HCT116 (cell line): ENCODE data around the gene ZNF438. TPM values are rescaled to one million over a fixed set of nuclear protein-coding genes. Genes with fewer than 3 reads are reported as not detected.

Source experiments
- ATAC-seq: fragments of 200-7000 bp; cut with Tn5 transposase; 2 replicates; pipeline ENCODE4 v1.9.1; 2020; ENCODE audit warnings: mild to moderate bottlenecking, moderate library complexity
- BruUV-seq: library from RNA; stranded (reverse); fragments of 400-500 nt; replicated peaks from 2 replicates; lab custom pipeline; 2021; lab: Mats Ljungman, UMichigan
- CTCF ChIA-PET: fragments of 300-600 bp; sonication (Branson Sonifier 250); formaldehyde crosslinking; loops from one replicate; lab custom pipeline; 2021; ENCODE audit warnings: antibody characterized with exemption; lab: Charles Lee
- POLR2A ChIA-PET: fragments of 300-600, 350-600 bp; sonication (Branson Sonifier 250); formaldehyde crosslinking; loops from one replicate; lab custom pipeline; 2021; ENCODE audit warnings: antibody characterized with exemption; lab: Charles Lee
- RAD21 ChIA-PET, 2 experiments: fragments of 300-600 bp; sonication (Branson Sonifier 250); formaldehyde crosslinking; loops; one replicate each; lab custom pipeline; 2023; ENCODE audit warnings: low total read pairs in 2 of 2; ENCODE audit not compliant: uncharacterized antibody in 2 of 2, unreplicated experiment in 2 of 2, low non-redundant PET in 1 of 2; lab: Charles Lee
- DNase-seq: peaks from one replicate; pipeline ENCODE4 v3.0.0-alpha.2; 2010; ENCODE audit warnings: low read depth, low spot score
- H2AFZ ChIP-seq: fragments of 200-600 bp; shearing (Covaris generic), sonication (generic); 2 replicates; pipeline ENCODE4 v1.6.1; 2017; ENCODE audit warnings: low read depth, mixed run types, mixed read lengths, antibody characterized with exemption, low read length; ENCODE audit not compliant: poor library complexity, severe bottlenecking
- H3K27ac ChIP-seq: 2 replicates; pipeline ENCODE4 v1.5.1; 2012; ENCODE audit warnings: low read depth, low read length
- H3K27me3 ChIP-seq: fragments of 200-600 bp; sonication (generic); 2 replicates; pipeline ENCODE4 v1.6.1; 2016; ENCODE audit warnings: mixed run types, low read length, mixed read lengths; ENCODE audit not compliant: insufficient read depth
- H3K36me3 ChIP-seq, 2 experiments: fragments of 200-500 bp in 1 of 2; fragments of 200-600 bp in 1 of 2; sonication (Bioruptor generic) in 1 of 2; sonication (generic) in 1 of 2; 2 replicates each; pipeline versions ENCODE4 v1.5.1 to v1.6.1; 2014 to 2016; ENCODE audit warnings: low read length in 2 of 2, inconsistent platforms in 1 of 2, mixed read lengths in 1 of 2, mixed run types in 1 of 2; ENCODE audit not compliant: insufficient read depth in 2 of 2, control insufficient read depth in 1 of 2
- H3K4me1 ChIP-seq, 2 experiments: fragments of 200-600 bp in 1 of 2; sonication (generic) in 1 of 2; 2 replicates each; pipeline versions ENCODE4 v1.5.1 to v1.6.1; 2012 to 2017; ENCODE audit warnings: low read length in 2 of 2, inconsistent platforms in 1 of 2, mild to moderate bottlenecking in 1 of 2, mixed read lengths in 1 of 2, mixed run types in 1 of 2, moderate library complexity in 1 of 2; ENCODE audit not compliant: insufficient read depth in 2 of 2, control insufficient read depth in 1 of 2
- H3K4me2 ChIP-seq: fragments of 200-600 bp; sonication (generic); 2 replicates; pipeline ENCODE4 v1.6.1; 2017; ENCODE audit warnings: mixed run types, low read length, mixed read lengths
- H3K4me3 ChIP-seq, 2 experiments: fragments of 200-600 bp in 1 of 2; sonication (generic) in 1 of 2; replicated peaks in 1 of 2; 2 replicates each; pipeline ENCODE4 v1.5.1; 2011 to 2016; ENCODE audit warnings: low read length in 2 of 2, control low read depth in 1 of 2, low read depth in 1 of 2, mild to moderate bottlenecking in 1 of 2, mixed read lengths in 1 of 2, mixed run types in 1 of 2
- H3K79me2 ChIP-seq: fragments of 200-600 bp; sonication (generic); 2 replicates; pipeline ENCODE4 v1.6.1; 2017; ENCODE audit warnings: mild to moderate bottlenecking, mixed run types, low read length, moderate library complexity, mixed read lengths; ENCODE audit not compliant: insufficient read depth
- H3K9ac ChIP-seq: fragments of 200-600 bp; sonication (generic); 2 replicates; pipeline ENCODE4 v1.6.1; 2016; ENCODE audit warnings: low read length, mixed read lengths
- H3K9me2 ChIP-seq: fragments of 200-600 bp; sonication (generic), shearing (Covaris generic); 2 replicates; pipeline ENCODE4 v1.6.1; 2017; ENCODE audit warnings: mixed run types, mild to moderate bottlenecking, moderate library complexity; ENCODE audit not compliant: insufficient read depth
- H3K9me3 ChIP-seq, 2 experiments: fragments of 200-500 bp in 1 of 2; fragments of 200-600 bp in 1 of 2; sonication (Bioruptor generic) in 1 of 2; sonication (generic) in 1 of 2; 2 replicates each; pipeline ENCODE4 v1.6.1; 2014 to 2017; ENCODE audit warnings: low read length in 2 of 2, mixed read lengths in 2 of 2, inconsistent platforms in 1 of 2, low read depth in 1 of 2, mild to moderate bottlenecking in 1 of 2, mixed run types in 1 of 2, moderate library complexity in 1 of 2; ENCODE audit not compliant: control insufficient read depth in 1 of 2, insufficient read depth in 1 of 2
- H4K20me1 ChIP-seq: fragments of 200-600 bp; sonication (generic), shearing (Covaris generic); 2 replicates; pipeline ENCODE4 v1.6.1; 2017; ENCODE audit warnings: mixed run types, mild to moderate bottlenecking, moderate library complexity; ENCODE audit not compliant: insufficient read depth
- CBX3 ChIP-seq: IDR thresholded peaks from 2 replicates; pipeline ENCODE4 v1.6.1; 2012; ENCODE audit warnings: low read depth
- CEBPB ChIP-seq: IDR thresholded peaks from 2 replicates; pipeline ENCODE4 v1.6.1; 2012; ENCODE audit warnings: low read depth
- EGR1 ChIP-seq: IDR thresholded peaks from 2 replicates; pipeline ENCODE4 v1.6.1; 2012; ENCODE audit warnings: low read depth
- ELF1 ChIP-seq: IDR thresholded peaks from 2 replicates; pipeline ENCODE4 v1.6.1; 2012; ENCODE audit warnings: low read depth, borderline replicate concordance
- EZH2 ChIP-seq: fragments of 200-600 bp; sonication (generic); IDR thresholded peaks from 2 replicates; pipeline ENCODE4 v1.6.1; 2017; ENCODE audit warnings: antibody characterized with exemption, mixed run types
- EZH2phosphoT487 ChIP-seq: fragments of 200-600 bp; IDR thresholded peaks from 2 replicates; pipeline ENCODE4 v1.6.1; 2018; ENCODE audit warnings: antibody characterized with exemption, borderline replicate concordance
- FOSL1 ChIP-seq: IDR thresholded peaks from 2 replicates; pipeline ENCODE4 v1.6.1; 2012; ENCODE audit warnings: low read depth
- JUND ChIP-seq: IDR thresholded peaks from 2 replicates; pipeline ENCODE4 v1.6.1; 2012
- POLR2A ChIP-seq: IDR thresholded peaks from 2 replicates; pipeline ENCODE4 v1.7.0; 2011; ENCODE audit warnings: borderline replicate concordance; ENCODE audit not compliant: insufficient read depth, insufficient read length; ENCODE audit errors: extremely low read depth
- POLR2AphosphoS5 ChIP-seq: IDR thresholded peaks from 2 replicates; pipeline ENCODE4 v1.6.1; 2011; ENCODE audit warnings: mild to moderate bottlenecking, low read depth, low read length, moderate library complexity
- RAD21 ChIP-seq: IDR thresholded peaks from 2 replicates; pipeline ENCODE4 v1.6.1; 2012; ENCODE audit warnings: low read depth, mild to moderate bottlenecking
- SP1 ChIP-seq: IDR thresholded peaks from 2 replicates; pipeline ENCODE4 v1.6.1; 2012; ENCODE audit warnings: low read depth
- SRF ChIP-seq: IDR thresholded peaks from 2 replicates; pipeline ENCODE4 v1.6.1; 2012; ENCODE audit warnings: low read depth
- TCF7L2 ChIP-seq: IDR thresholded peaks from 2 replicates; pipeline ENCODE4 v1.7.0; 2011; ENCODE audit warnings: borderline replicate concordance, inconsistent platforms; ENCODE audit not compliant: insufficient read depth, insufficient read length; ENCODE audit errors: extremely low read depth
- ZNF274 ChIP-seq: fragments of 200-500 bp; sonication (Bioruptor generic); IDR thresholded peaks from 2 replicates; pipeline ENCODE4 v1.6.1; 2014; ENCODE audit warnings: mild to moderate bottlenecking, low read depth, low read length, inconsistent platforms
- intact Hi-C: fragments of 100-400 bp; cut with micrococcal nuclease; formaldehyde crosslinking; loops from 2 replicates; pipeline ENCODE4 v1.10.0; 2022
- total RNA-seq: library from RNA; stranded (reverse); gene quantifications from one replicate; pipeline ENCODE4 v1.2.1, GENCODE V29; 2021; ENCODE audit not compliant: unreplicated experiment
- TF ChIP-seq, protein P1 (sequence below): IDR thresholded peaks from 2 replicates; pipeline ENCODE4 v1.6.1; 2011; ENCODE audit warnings: mild to moderate bottlenecking, low read length, moderate library complexity; ENCODE audit not compliant: insufficient replicate concordance; ENCODE audit errors: extremely low read depth
- TF ChIP-seq, protein P2 (sequence below): IDR thresholded peaks from 2 replicates; pipeline ENCODE4 v1.6.1; 2012
- TF ChIP-seq, protein P3 (sequence below), 3 experiments: fragments of 200-600 bp in 1 of 3; sonication (generic) in 1 of 3; IDR thresholded peaks in 2 of 3; conservative IDR thresholded peaks in 1 of 3; 2 replicates each; pipeline ENCODE4 v1.5.1; 2012 to 2017; ENCODE audit warnings: low read depth in 2 of 3, low read length in 2 of 3, antibody characterized with exemption in 1 of 3, borderline replicate concordance in 1 of 3, control low read depth in 1 of 3, mild to moderate bottlenecking in 1 of 3, mixed read lengths in 1 of 3, mixed run types in 1 of 3, moderate library complexity in 1 of 3; ENCODE audit not compliant: insufficient read depth in 1 of 3
- TF ChIP-seq, protein P4 (sequence below): IDR thresholded peaks from 2 replicates; pipeline ENCODE4 v1.6.1; 2012; ENCODE audit warnings: low read depth

The ZNF438 gene
- total RNA-seq, 1 experiment from 2014 or later: 3.3 TPM

DNA sequence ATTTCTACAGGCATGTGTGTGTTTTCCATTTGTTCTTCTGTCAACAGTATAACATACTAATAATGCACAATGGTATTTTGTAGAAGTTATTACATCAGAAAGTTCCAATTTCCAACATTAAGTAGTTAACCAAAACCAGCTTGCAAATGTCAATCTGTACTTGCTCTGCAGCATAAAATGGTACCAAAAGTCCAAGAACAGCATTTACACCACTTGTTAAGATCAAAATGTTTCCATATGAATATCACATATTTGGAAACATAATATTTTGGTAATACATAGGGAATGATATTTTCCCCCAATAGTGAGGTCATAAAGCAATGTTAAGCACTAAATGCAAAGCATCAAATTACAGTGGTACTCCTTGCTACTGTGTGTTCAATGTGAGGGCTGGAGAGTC, 162.1 kb downstream of the ZNF438 start:
- ChIA-PET RAD21 (no interaction called here), POLR2A (no interaction called here)
- ATAC-seq: no peak
- Histone ChIP-seq H3K9ac (no peak overlapping the region), H3K79me2 (no peaks in the 10 kb centered on the region), H3K36me3 (no peaks in the 10 kb centered on the region), H3K9me3 (no peaks in the 10 kb centered on the region)
- BruUV-seq: no TSS peak
- no peak for TF ChIP-seq SP1
- no peak for TF ChIP-seq SRF
- TF ChIP-seq RAD21: no peak
- no peak for TF ChIP-seq EGR1
- TF ChIP-seq ELF1: no peak
- TF ChIP-seq POLR2AphosphoS5: no peak
- no peak for TF ChIP-seq CEBPB
- TF ChIP-seq, protein P1, sequence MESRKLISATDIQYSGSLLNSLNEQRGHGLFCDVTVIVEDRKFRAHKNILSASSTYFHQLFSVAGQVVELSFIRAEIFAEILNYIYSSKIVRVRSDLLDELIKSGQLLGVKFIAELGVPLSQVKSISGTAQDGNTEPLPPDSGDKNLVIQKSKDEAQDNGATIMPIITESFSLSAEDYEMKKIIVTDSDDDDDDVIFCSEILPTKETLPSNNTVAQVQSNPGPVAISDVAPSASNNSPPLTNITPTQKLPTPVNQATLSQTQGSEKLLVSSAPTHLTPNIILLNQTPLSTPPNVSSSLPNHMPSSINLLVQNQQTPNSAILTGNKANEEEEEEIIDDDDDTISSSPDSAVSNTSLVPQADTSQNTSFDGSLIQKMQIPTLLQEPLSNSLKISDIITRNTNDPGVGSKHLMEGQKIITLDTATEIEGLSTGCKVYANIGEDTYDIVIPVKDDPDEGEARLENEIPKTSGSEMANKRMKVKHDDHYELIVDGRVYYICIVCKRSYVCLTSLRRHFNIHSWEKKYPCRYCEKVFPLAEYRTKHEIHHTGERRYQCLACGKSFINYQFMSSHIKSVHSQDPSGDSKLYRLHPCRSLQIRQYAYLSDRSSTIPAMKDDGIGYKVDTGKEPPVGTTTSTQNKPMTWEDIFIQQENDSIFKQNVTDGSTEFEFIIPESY: no peak
- TF ChIP-seq POLR2A: no peak
- TF ChIP-seq TCF7L2: no peak
- TF ChIP-seq EZH2phosphoT487: no peak
- TF ChIP-seq FOSL1: no peak
- TF ChIP-seq, protein P2, sequence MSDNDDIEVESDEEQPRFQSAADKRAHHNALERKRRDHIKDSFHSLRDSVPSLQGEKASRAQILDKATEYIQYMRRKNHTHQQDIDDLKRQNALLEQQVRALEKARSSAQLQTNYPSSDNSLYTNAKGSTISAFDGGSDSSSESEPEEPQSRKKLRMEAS: no peak
- TF ChIP-seq, protein P3, sequence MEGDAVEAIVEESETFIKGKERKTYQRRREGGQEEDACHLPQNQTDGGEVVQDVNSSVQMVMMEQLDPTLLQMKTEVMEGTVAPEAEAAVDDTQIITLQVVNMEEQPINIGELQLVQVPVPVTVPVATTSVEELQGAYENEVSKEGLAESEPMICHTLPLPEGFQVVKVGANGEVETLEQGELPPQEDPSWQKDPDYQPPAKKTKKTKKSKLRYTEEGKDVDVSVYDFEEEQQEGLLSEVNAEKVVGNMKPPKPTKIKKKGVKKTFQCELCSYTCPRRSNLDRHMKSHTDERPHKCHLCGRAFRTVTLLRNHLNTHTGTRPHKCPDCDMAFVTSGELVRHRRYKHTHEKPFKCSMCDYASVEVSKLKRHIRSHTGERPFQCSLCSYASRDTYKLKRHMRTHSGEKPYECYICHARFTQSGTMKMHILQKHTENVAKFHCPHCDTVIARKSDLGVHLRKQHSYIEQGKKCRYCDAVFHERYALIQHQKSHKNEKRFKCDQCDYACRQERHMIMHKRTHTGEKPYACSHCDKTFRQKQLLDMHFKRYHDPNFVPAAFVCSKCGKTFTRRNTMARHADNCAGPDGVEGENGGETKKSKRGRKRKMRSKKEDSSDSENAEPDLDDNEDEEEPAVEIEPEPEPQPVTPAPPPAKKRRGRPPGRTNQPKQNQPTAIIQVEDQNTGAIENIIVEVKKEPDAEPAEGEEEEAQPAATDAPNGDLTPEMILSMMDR (IDR thresholded peaks at IDR 0.05 in 2 of 3, conservative IDR thresholded peaks at IDR 0.05 in 1 of 3; ENCODE audit: borderline replicate concordance in 1 of 3, insufficient read depth in 1 of 3, low read depth in 2 of 3, low read length in 2 of 3): no peak
- TF ChIP-seq, protein P4, sequence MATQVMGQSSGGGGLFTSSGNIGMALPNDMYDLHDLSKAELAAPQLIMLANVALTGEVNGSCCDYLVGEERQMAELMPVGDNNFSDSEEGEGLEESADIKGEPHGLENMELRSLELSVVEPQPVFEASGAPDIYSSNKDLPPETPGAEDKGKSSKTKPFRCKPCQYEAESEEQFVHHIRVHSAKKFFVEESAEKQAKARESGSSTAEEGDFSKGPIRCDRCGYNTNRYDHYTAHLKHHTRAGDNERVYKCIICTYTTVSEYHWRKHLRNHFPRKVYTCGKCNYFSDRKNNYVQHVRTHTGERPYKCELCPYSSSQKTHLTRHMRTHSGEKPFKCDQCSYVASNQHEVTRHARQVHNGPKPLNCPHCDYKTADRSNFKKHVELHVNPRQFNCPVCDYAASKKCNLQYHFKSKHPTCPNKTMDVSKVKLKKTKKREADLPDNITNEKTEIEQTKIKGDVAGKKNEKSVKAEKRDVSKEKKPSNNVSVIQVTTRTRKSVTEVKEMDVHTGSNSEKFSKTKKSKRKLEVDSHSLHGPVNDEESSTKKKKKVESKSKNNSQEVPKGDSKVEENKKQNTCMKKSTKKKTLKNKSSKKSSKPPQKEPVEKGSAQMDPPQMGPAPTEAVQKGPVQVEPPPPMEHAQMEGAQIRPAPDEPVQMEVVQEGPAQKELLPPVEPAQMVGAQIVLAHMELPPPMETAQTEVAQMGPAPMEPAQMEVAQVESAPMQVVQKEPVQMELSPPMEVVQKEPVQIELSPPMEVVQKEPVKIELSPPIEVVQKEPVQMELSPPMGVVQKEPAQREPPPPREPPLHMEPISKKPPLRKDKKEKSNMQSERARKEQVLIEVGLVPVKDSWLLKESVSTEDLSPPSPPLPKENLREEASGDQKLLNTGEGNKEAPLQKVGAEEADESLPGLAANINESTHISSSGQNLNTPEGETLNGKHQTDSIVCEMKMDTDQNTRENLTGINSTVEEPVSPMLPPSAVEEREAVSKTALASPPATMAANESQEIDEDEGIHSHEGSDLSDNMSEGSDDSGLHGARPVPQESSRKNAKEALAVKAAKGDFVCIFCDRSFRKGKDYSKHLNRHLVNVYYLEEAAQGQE: no peak
- TF ChIP-seq EZH2: no peak
- TF ChIP-seq JUND: no peak
- TF ChIP-seq ZNF274: no peak
- no peak for TF ChIP-seq CBX3
- TF ChIP-seq, all 23 proteins: peak for 0
- Histone ChIP-seq H4K20me1 (no peaks in the 10 kb centered on the region), H3K27ac (no peak overlapping the region), H3K4me1 (no peaks in the 10 kb centered on the region), H2AFZ (no peak overlapping the region), H3K9me2 (no peaks in the 10 kb centered on the region), H3K27me3 (no peaks in the 10 kb centered on the region), H3K4me2 (no peak overlapping the region), H3K4me3 (no peak overlapping the region)
- intact Hi-C loops: no loop called here
- CTCF ChIA-PET: no interaction called here
- no peak for DNase-seq
